GM20431 (cell line): ENCODE measurements around the gene HARBI1.

Source experiments
- in situ Hi-C: fragments of 300-500 bp; cut with MseI, MboI; formaldehyde crosslinking; loops from one replicate; pipeline ENCODE4 v1.15.0; 2020; ENCODE audit warnings: low sequenced_read_pairs; ENCODE audit not compliant: unreplicated experiment

The HARBI1 gene

DNA sequence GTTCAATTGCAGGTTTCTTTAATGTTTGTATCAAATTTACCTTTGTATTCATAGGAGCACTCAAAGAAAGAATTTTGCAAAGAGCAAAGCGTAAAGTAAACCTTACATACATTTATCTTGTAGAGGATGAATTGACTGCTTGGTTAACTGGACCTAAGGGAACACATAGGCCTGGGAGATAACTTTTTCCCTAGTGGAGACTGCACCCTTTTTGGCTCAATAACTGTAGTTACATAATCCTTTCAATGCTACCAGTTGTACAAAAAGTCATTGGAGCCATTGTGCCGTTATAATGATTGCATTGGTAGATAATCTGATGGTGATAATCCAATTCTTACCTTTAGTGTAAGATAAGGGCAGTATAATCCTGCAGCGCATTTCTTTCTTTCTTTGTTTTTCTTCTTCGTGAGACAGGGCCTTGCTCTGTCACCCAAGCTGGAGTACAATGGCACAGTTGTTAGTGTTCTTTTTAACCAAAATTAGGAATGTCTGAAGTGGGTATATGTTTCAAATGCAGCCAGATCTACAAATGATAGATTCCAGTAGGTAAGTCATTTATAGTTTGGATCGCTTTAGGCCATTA is 18.6 kb upstream of the HARBI1 start:
- in situ Hi-C loops = no loop called here

DNA sequence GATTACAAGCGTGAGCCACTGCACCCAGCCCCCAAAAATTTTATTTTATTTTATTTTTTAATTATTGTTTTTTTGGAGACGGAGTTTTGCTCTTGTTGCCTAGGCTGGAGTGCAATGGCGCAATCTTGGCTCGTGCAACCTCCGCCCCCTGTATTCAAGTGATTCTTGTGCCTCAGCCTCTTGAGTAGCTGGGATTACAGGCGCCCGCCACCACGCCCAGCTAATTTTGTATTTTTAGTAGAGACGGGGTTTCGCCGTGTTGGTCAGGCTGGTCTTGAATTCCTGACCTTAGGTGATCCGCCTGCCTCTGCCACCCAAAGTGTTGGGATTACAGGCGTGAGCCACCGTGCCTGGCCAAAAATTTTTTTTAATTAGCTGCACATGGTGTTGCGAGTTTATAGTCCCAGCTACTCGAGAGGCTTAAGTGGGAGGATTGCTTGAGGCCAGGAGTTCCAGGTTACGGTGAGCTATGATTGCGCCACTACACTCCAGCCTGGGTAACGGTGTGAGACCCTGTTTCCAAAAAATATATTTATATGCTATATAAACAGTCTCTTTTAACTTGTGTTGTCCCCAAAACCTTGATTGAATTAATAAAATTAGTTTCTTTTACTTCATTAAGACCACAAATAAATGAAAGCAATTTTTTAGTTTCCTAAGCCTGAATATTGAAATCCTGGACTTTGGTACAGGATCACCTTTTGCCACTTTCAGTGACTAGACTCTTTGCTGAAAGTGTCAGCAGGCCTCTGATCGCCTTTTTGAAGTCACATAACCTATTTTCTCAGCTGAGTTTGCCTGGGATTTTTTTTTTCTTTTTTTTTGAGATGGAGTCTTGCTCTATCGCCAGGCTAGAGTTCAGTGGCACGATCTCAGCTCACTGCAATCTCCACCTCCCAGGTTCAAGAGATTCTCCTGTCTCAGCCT is 16.5 kb upstream of the HARBI1 start:
- in situ Hi-C loops = no loop called here

DNA sequence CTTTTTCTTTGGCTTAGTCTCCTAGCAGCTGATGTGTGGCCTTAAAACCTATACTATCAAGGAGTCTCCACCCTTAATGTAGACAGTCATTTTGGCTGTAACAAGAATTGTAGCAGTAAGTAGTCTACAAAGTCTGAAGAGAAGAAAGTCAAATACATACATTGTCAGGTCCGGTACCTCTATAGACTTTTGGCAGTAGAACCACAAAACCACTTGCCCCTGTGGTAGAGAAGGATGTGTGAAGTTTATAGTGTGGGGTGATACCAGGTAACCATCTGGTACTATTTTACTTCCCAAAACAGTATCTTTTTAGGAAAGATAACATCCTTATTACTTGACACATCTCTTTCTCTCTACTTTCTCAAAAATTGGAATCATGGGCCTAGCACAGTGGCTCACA is 15.5 kb upstream of the HARBI1 start:
- in situ Hi-C loops = no loop called here

DNA sequence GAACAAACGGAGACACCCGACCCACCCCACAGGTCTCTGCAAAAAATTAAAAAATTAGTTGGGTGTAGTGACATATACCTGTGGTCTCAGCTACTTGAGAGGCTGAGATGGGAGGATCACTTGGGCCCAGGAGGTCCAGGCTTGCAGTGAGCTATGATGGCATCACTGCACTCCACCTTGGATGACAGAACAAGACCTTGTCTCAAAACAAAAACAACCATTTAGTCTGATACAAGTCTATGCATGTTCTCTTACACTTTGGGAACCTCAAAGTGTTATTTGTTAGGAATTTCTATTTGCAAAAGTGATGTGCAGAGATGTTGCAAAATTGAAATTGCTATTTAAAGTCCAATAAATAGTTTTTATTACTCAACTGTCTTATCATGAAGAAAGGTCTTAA is 14.6 kb upstream of the HARBI1 start:
- in situ Hi-C loops = no loop called here

DNA sequence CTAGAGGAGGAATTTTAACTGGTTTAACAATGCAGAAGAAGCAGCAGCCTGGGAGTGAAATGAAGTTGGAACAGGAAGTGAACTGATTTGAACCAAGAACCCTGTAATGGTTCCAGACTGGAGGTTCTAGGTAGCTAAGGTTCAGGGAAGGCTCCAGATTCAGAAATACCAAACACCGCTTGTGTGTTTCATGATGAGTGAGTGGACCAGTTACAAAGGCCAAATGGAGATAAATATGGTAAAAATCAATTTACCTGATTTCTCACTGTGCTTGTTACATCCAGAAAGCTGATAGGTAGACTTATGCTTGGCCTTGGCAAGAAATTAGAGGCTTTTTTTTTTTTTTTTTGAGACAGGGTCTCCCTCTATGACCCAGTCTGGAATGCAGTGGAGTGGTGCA is 13.2 kb upstream of the HARBI1 start:
- in situ Hi-C loops = no loop called here

DNA sequence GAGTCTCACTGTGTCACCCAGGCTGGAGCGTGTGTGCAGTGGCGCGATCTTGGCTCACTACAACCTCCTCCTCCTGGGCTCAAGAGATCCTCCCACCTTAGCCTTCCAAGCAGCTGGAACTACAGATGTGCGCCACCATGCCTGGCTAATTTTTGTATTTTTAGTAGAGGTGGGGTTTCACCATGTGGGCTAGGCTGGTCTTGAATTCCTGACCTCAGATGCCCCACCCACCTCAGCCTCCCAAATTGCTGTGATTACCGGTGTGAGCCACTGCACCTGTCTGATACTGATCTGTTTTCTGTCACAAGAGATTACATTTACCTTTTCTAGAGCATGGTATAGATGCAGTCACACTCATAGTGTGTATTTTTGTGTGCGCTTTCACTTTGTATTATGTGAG is 11.9 kb upstream of the HARBI1 start:
- in situ Hi-C loops = no loop called here

DNA sequence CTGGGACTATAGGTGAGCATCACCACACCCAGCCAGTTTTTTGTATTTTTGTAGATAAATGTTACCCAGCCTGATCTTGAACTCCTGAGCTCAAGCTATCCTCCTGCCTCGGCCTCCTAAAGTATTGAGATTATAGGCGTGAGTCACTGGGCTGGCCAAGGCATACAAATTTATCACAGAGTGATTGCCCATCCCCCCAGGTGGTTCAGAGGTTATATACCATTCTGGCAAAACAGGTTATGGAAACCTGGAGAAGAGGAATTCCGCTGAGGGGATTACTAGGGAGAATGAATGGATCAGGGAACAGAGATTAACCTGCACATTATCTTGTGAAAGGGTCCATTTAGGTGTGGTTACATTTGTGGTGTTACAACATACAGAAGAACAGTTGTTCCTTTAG is 8.4 kb upstream of the HARBI1 start:
- in situ Hi-C loops = no loop called here

DNA sequence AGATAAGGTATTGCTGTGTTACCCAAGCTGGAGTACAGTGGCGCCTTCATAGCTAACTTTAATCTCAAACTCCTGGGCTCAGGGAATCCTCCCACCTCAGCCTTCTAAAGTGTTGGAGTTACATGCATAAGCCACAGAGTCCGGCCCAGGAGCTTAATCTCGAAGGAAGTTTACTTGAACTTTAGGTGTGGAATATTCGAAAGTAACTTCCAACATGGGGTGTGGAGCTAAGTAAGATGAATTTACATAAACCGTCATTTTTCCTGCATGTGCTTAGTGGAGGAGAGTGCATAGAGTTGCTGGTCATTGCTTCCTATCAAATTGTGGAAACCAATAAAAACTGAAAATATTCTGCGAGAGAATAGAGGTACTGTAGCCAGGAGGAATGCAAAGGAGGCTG is 1.8 kb upstream of the HARBI1 start:
- in situ Hi-C loops = no loop called here

DNA sequence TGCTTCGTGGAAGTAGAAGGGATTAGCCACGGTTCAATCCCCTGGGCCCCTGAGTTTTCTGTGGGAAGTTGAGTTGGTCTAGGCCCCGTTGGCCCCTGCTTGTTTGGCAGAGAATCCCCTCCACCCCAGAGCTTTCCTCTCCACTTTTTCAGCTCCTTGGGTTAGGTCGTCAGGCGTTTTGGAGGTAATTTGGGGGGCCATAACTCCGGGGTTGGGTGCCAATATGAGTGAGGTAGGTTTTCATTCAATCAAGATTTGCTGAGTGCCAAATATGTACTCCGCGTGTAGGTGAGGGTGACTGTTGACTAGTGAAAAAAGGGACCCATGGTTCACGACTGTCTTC is 916 bp upstream of the HARBI1 start:
- in situ Hi-C loops = no loop called here

DNA sequence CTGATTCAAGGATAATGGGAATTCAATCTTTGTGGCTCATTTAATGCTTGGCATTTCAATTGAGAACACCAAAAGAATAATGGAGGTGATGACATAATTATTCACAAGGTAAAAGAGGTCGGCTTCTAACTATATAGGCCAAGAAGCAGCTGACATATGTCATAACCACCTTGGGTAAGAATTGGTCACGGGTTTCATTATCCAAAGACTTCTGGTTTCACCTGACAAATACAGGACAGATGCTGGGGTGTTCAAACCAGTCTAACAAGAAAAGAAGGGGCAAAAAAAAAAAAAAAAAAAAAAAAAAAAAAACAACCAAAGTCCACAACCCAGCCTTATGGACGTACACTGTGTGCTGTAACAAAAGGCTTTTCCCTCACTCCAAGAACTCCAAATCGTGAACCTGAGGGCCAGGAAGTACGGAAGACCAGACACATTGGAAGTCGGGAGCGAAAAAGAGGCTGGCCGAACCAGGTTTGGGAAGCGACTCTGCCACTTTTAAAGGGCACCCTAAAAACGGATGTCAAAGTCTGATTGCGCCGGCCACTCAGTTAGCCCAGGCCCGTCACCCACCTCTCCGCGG is 385 bp downstream of the HARBI1 start:
- in situ Hi-C loops = no loop called here

DNA sequence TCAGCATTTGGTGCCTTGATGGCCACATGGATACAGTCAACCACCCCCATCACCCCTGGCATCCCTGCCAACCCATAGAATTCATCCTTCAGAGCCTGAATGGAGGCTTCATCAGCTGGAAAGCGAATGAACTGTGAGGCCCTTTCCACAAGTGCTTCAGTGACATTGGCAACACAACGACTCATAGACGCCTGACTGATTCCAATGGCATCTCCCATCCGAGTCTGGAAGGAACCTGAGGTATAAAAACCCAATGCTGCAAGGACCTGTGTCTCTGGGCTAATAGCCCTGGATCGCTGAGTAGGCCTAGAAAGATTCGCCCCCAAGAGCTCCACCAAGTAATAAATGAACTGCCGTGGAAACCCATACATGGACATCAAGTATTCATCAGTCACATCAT is 1.3 kb downstream of the HARBI1 start:
- in situ Hi-C loops = no loop called here

DNA sequence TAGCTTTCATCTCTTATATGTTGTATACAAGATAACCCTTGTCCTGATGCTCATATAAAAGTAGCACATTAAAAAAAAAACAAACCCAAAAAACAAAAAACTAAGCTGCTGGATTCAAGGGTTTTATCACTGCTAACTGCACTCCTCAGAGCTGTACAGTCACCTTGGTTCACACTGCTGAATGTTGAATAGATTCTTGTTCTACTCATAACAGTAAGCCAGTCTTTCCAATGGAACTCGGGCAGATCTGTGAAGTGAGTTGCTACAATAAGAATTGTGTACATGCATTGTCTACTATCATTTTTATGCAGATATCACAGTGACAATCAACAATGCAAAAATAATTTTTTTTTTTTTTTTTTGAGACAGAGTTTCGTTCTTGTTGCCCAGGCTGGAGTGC is 4.7 kb downstream of the HARBI1 start:
- in situ Hi-C loops = no loop called here

DNA sequence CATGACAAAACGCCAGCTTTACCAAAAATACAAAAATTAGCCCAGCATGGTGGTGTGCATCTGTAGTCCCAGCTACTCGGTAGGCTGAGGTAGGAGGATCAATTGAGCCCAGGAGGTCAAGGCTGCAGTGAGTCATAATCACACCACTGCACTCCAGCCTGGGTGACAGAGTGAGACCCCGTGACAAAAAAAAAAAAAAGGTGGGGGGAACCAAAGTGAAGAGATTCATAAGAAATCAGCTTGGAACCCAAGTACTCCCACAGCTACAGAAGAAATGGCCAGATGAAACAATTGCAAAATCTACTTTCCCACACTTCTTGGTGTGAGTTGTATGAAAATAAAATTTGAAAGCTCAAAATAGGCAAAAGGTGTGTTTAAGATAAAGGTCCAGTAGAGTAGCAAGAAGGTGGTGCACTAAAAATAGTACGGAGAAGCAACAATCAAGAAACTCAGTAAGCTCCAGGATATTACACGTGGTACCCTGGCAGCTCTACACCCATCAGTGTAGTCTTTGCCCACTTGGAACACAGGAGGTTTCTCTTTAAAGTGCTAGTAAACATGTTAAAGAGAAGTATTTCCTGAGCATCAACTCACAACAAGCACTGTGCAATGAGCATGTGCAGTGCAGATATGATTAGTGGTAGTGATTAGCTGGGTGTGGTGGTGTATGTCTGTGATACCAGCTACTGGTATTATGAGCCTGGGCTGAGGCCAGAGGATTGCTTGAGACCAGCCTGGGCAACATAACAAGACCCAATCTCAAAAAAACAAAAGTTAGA is 5.3 kb downstream of the HARBI1 start:
- in situ Hi-C loops = no loop called here

DNA sequence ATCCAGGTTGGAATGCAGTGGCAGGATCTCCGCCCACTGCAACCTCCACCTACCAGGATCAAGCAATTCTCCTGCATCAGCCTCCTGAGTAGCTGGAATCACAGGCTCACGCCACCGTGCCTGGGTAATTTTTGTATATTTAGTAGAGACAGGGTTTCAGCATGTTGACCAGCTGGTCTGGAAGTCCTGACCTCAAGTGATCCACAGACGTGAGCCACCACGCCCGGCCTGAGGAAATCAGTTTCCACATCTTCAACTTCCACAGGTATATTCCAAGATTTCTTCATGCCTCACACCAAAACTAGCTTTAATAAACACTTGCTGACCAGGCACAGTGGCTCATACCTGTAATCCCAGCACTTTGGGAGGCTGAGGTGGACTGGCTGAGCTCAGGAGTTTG is 7.6 kb downstream of the HARBI1 start:
- in situ Hi-C loops = no loop called here

DNA sequence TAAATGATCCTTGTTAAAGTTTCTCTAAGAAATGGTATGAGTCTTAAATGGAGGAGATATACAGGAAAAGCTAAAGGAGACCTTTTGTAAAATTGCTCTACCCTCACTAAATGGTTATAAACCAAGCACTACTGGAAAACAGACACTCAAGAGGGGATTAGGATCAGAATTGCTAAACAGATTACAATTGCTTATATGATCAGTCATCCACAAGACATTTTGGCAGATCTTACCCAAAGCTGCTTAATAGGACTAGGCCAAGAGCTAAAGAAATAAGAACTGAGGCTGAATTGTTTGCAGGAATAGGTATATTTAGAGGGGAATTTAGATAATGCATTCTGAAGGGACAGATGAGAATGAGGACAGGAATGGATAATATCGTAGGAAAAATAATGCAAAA is 9.5 kb downstream of the HARBI1 start:
- in situ Hi-C loops = no loop called here

DNA sequence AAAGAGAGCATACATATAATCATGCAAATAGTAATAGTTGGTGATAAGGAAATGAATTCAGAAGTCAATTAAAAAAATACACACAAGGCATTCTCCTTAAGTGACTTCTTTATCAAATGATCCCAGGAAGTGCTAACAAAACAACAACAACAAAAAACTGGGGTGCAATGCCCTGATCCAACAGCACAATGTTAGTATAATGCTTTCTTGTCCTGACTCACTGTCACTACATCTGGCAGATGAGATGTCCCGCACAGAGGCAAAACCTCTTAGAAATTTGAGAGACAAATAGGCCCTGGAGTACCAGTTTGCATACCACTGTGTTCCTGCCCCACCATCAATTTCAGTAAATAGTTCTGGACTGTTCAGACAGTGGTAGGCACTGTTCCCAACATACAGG is 12.2 kb downstream of the HARBI1 start:
- in situ Hi-C loops = no loop called here

DNA sequence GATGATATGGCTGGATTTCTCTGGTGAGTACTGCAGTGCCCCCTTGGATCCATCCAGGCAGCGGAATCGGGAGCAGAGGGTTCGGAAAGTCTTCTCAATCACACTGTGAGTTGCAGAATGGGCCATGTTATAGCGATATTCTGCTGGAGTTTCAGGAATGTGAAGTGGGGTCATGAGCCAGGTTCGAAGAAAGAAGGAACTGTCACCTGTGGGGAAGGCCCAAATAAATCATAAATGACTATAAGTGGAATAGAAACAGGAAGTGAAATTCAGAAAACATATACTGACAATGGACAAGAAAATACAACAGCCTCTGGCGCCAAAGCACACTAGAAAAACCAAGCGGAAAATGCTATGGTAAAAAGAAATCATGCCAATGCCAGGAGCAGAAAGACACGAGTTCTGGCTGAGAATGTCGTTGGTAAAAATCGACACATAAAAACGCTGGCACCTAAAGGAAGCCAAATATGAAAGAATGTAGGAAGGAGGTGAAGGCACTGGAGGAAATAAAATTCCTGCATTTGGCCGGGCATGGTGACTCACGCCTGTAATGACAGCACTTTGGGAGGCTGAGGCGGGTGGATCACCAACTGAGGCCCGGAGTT is 13.2 kb downstream of the HARBI1 start:
- in situ Hi-C loops = no loop called here

DNA sequence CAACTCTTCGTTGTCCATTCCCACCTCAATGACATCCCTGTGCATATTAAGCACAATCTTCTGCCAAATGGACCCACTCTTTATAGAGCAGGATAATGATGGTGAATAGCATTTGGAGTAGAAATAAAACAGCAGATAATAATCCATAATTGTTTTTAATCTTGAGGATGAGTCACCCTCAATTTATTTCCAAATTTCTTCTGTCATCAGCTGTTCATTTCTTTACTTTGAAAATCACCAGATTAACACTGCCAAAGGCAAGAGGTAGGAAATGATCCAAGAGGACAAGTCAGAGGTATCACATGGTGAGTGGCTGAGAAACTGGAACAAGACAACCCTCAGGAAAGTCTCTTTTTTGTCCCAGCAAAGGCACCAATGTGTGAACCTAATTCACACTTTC is 15.9 kb downstream of the HARBI1 start:
- in situ Hi-C loops = no loop called here

DNA sequence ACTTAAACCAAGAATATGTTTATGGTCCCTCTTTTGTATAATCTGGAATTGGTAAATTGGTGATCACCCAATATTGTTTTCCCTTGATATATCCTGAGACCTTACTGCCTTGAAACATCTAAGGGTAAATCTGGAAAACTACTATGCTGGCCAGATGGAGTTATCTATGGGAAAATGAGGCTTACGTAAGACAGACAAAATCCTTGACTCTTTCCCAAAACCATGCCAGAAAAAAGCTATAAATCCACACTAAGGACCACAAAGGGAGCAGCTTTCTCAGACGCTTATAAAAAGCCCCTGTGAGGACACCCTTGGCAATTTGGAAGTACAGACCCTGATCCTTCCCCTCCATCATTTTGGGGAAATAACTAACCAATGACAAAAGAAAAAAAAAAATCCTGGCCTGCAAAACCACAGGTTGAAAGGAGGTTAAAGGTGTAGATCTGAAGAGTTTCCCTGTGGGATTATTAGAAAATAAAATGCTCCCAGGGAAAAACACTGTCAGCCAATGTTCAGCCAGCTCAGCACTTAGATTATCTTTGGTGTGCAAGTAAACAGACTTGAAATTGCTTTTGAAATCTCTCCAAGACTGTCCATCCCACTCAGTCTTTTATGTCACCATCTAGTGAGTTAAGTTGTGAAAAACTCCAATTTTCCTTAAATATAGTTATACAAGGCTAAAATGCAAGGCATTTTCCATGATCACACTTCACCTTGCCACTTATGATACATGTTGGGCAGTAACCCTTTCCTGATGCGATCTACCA is 16.6 kb downstream of the HARBI1 start:
- in situ Hi-C loops = no loop called here
